IMR-90 (cell line): ENCODE results near the gene RTCB. TPM values are rescaled to one million over a fixed set of nuclear protein-coding genes. Genes with fewer than 3 reads are reported as not detected.

ENCODE experiments used
- ATAC-seq: fragments of 200-7000 bp; cut with Tn5 transposase; 2 replicates; pipeline ENCODE4 v1.9.1; 2020; ENCODE audit warnings: low read depth, mild to moderate bottlenecking, moderate library complexity
- BruUV-seq: library from RNA; stranded (reverse); fragments of 400-500 nt; replicated peaks from 2 replicates; lab custom pipeline; 2021; lab: Mats Ljungman, UMichigan
- CTCF ChIA-PET: fragments of 300-600 bp; formaldehyde crosslinking; extraction: SDS; loops from one replicate; lab custom pipeline; 2021; ENCODE audit warnings: antibody characterized with exemption; lab: Yijun Ruan, JAX
- POLR2A ChIA-PET: fragments of 300-600 bp; sonication (Branson Sonifier 250); formaldehyde crosslinking; loops from one replicate; lab custom pipeline; 2022; ENCODE audit warnings: antibody characterized with exemption; ENCODE audit not compliant: unreplicated experiment; lab: Charles Lee
- DNase-seq: peaks from one replicate; pipeline ENCODE4 v3.0.0; 2013
- H2AFZ ChIP-seq: replicated peaks from 2 replicates; pipeline ENCODE3; 2013; ENCODE audit warnings: low read length, mild to moderate bottlenecking; ENCODE audit not compliant: poor library complexity
- H2AK5ac ChIP-seq: 2 replicates; pipeline ENCODE4 v1.6.1; 2013; ENCODE audit warnings: low read depth, low read length, inconsistent platforms
- H2AK9ac ChIP-seq: replicated peaks from 2 replicates; pipeline ENCODE3; 2013; ENCODE audit warnings: mild to moderate bottlenecking, low read depth, low read length, moderate library complexity; ENCODE audit not compliant: poor library complexity
- H2BK120ac ChIP-seq: 2 replicates; pipeline ENCODE4 v1.6.1; 2013; ENCODE audit warnings: low read depth, low read length, inconsistent platforms
- H2BK15ac ChIP-seq: 3 replicates; pipeline ENCODE4 v1.6.1; 2013; ENCODE audit warnings: low read depth, low read length, inconsistent platforms
- H2BK20ac ChIP-seq: 2 replicates; pipeline ENCODE4 v1.6.1; 2013; ENCODE audit warnings: low read depth, mild to moderate bottlenecking, inconsistent platforms, low read length, moderate library complexity
- H2BK5ac ChIP-seq: 2 replicates; pipeline ENCODE4 v1.6.1; 2013; ENCODE audit warnings: mild to moderate bottlenecking, low read depth, low read length, inconsistent platforms; ENCODE audit not compliant: poor library complexity, severe bottlenecking
- H3K14ac ChIP-seq: replicated peaks from 2 replicates; pipeline ENCODE4 v1.6.1; 2013; ENCODE audit warnings: low read depth, low read length, inconsistent platforms
- H3K18ac ChIP-seq: 2 replicates; pipeline ENCODE4 v1.6.1; 2013; ENCODE audit warnings: low read depth, low read length, control low read depth
- H3K23ac ChIP-seq: 2 replicates; pipeline ENCODE4 v1.6.1; 2013; ENCODE audit warnings: low read depth, low read length, inconsistent platforms
- H3K27ac ChIP-seq: 2 replicates; pipeline ENCODE4 v1.5.1; 2013; ENCODE audit warnings: mild to moderate bottlenecking, control low read depth, low read length; ENCODE audit not compliant: insufficient read depth
- H3K27me3 ChIP-seq: 2 replicates; pipeline ENCODE4 v1.6.1; 2013; ENCODE audit warnings: low read length; ENCODE audit not compliant: control insufficient read depth, insufficient read depth
- H3K36me3 ChIP-seq: 2 replicates; pipeline ENCODE4 v1.6.1; 2013; ENCODE audit warnings: low read length, mixed read lengths; ENCODE audit not compliant: control insufficient read depth, insufficient read depth
- H3K4ac ChIP-seq: 2 replicates; pipeline ENCODE4 v1.6.1; 2013; ENCODE audit warnings: low read depth, low read length, inconsistent platforms
- H3K4me1 ChIP-seq: 2 replicates; pipeline ENCODE4 v1.6.1; 2013; ENCODE audit warnings: low read length, mixed read lengths; ENCODE audit not compliant: control insufficient read depth, insufficient read depth
- H3K4me2 ChIP-seq: 2 replicates; pipeline ENCODE4 v1.6.1; 2013; ENCODE audit warnings: low read depth, mild to moderate bottlenecking, control low read depth, low read length, moderate library complexity
- H3K4me3 ChIP-seq: 2 replicates; pipeline ENCODE4 v1.5.1; 2013; ENCODE audit warnings: low read depth, mild to moderate bottlenecking, control low read depth, low read length, moderate library complexity; ENCODE audit not compliant: insufficient read depth
- H3K56ac ChIP-seq: 2 replicates; pipeline ENCODE4 v1.6.1; 2013; ENCODE audit warnings: low read length, inconsistent platforms; ENCODE audit not compliant: insufficient read depth; ENCODE audit errors: extremely low read depth
- H3K79me1 ChIP-seq, 2 experiments: 2 replicates each; pipeline ENCODE4 v1.6.1; 2013; ENCODE audit warnings: low read length in 2 of 2, inconsistent platforms in 1 of 2, low read depth in 1 of 2
- H3K9ac ChIP-seq: 2 replicates; pipeline ENCODE4 v1.6.1; 2013; ENCODE audit warnings: low read depth, low read length, control low read depth
- H3K9me1 ChIP-seq: 2 replicates; pipeline ENCODE4 v1.6.1; 2013; ENCODE audit warnings: low read length, inconsistent platforms; ENCODE audit not compliant: insufficient read depth
- H3K9me3 ChIP-seq: 2 replicates; pipeline ENCODE4 v1.6.1; 2013; ENCODE audit warnings: low read length; ENCODE audit not compliant: control insufficient read depth, insufficient read depth
- H4K20me1 ChIP-seq: 2 replicates; pipeline ENCODE4 v1.6.1; 2013; ENCODE audit warnings: low read length, inconsistent platforms; ENCODE audit not compliant: insufficient read depth
- H4K5ac ChIP-seq: 2 replicates; pipeline ENCODE4 v1.6.1; 2013; ENCODE audit warnings: mild to moderate bottlenecking, low read depth, low read length, control low read depth
- H4K8ac ChIP-seq, 2 experiments: 2 replicates each; pipeline ENCODE4 v1.6.1; 2013; ENCODE audit warnings: low read depth in 2 of 2, low read length in 2 of 2, control low read depth in 1 of 2, inconsistent platforms in 1 of 2
- H4K91ac ChIP-seq: 2 replicates; pipeline ENCODE4 v1.6.1; 2013; ENCODE audit warnings: low read depth, low read length, inconsistent platforms; ENCODE audit not compliant: insufficient read depth
- RAD21 ChIP-seq: IDR thresholded peaks from 2 replicates; pipeline ENCODE4 v1.6.1; 2012; ENCODE audit warnings: low read length, improper control_type of control experiment
- SMC3 ChIP-seq: fragments of 150-350 bp; IDR thresholded peaks from 2 replicates; pipeline ENCODE4 v1.6.1; 2016; ENCODE audit warnings: low read depth, mild to moderate bottlenecking, antibody characterized with exemption, low read length, moderate library complexity
- WGBS, 2 experiments: methylation state at CpG; one replicate each; pipeline versions ENCODE4 v1.1.5 to v1.1.7; 2013; ENCODE audit warnings: missing lambda C conversion rate in 2 of 2; ENCODE audit not compliant: insufficient read length in 1 of 2; ENCODE audit errors: extremely low coverage in 2 of 2; 5-methylcytosine and 5-hydroxymethylcytosine counted together
- dilution Hi-C: fragments of 300-500 bp; cut with HindIII; formaldehyde crosslinking; loops from one replicate; pipeline ENCODE4 v1.14.3; 2018; ENCODE audit warnings: low sequenced_read_pairs; ENCODE audit not compliant: unreplicated experiment
- in situ Hi-C: fragments of 300-500 bp; cut with MboI; formaldehyde crosslinking; loops from 3 replicates; pipeline ENCODE4 v1.14.3; 2019; ENCODE audit warnings: low sequenced_read_pairs, inconsistent platforms, mixed read lengths
- intact Hi-C: fragments of 100-400 bp; cut with micrococcal nuclease; formaldehyde crosslinking; loops from 2 replicates; pipeline ENCODE4 v1.10.0; 2022
- polyA plus RNA-seq, 3 experiments: library from polyadenylated mRNA; depleted of rRNA; stranded (reverse); fragments of >200 nt; gene quantifications; 2 replicates each; pipeline ENCODE4 v1.2.3, GENCODE V29; 2012; ENCODE audit warnings: low replicate concordance in 1 of 3
- total RNA-seq: library from RNA; depleted of rRNA; stranded (reverse); fragments of >200 nt; gene quantifications from 2 replicates; pipeline ENCODE4 v1.2.3, GENCODE V29; 2012
- TF ChIP-seq, protein P1 (sequence below): fragments of 150-350 bp; IDR thresholded peaks from 2 replicates; pipeline ENCODE4 v1.6.1; 2017; ENCODE audit warnings: mild to moderate bottlenecking, antibody characterized with exemption, low read length, low read depth
- TF ChIP-seq, protein P2 (sequence below): conservative IDR thresholded peaks from 2 replicates; pipeline ENCODE4 v1.5.1; 2012; ENCODE audit warnings: mild to moderate bottlenecking, low read depth, low read length, improper control_type of control experiment
- TF ChIP-seq, protein P3 (sequence below): fragments of 150-350 bp; IDR thresholded peaks from 2 replicates; pipeline ENCODE4 v1.6.1; 2016; ENCODE audit warnings: low read depth, mild to moderate bottlenecking, low read length, moderate library complexity, borderline replicate concordance

The RTCB gene
- total and polyA plus RNA-seq, 2 of the 4 experiments (the other 2 are of a cell fraction), result 115 to 213 TPM

DNA sequence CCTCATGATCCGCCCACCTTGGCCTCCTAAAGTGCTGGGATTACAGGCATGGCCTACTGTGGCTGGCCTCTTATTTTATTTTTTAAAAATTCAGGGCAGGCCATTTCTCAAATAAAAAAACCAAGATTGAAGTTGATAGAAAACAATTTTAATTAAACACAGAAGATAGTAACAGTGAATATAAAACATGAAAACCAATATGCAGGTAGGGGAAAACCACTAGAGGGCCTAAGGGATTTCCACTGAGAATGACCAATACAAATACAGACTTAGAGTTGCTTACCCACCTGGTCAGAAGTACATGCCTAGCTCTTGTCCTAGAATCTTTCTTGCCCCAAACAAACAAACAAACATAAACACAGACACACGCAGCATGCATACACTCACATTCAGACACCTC lies 1.7 kb upstream of the RTCB start:
- Histone ChIP-seq H3K4me2 (no peak overlapping the region), H3K23ac (no peak overlapping the region), H2BK15ac (no peak overlapping the region), H2BK20ac (no peak overlapping the region), H3K4ac (no peak overlapping the region), H2BK120ac (no peak overlapping the region), H4K20me1 (peaks cover 10% of the 10 kb centered on the region; the same call in 1 of the 2 replicates), H2AK5ac (no peak overlapping the region), H3K4me1 (peaks cover 2% of the 10 kb centered on the region; the same call in 1 of the 2 replicates), H4K91ac (no peak overlapping the region), H3K9me3 (no peaks in the 10 kb centered on the region), H3K79me1 (peaks cover 10 to 22% of the 10 kb centered on the region in 2 experiments), H3K27ac (no peak overlapping the region), H4K8ac (no peak overlapping the region), H3K9me1 (0 out of 2 replicates have a peak, but pooled peaks cover 3% of the 10 kb centered on the region), H3K18ac (no peak overlapping the region), H3K4me3 (no peak overlapping the region), H3K56ac (no peak overlapping the region), H2AFZ (no peak overlapping the region), H3K9ac (no peak overlapping the region), H3K14ac (no peak overlapping the region), H2BK5ac (no peak overlapping the region), H3K27me3 (peaks cover 6% of the 10 kb centered on the region), H3K36me3 (peaks cover under 1% of the 10 kb centered on the region; the same call in 1 of the 2 replicates), H2AK9ac (no peak overlapping the region), H4K5ac (no peak overlapping the region)
- peak; percentile 43 for TF ChIP-seq RAD21
- TF ChIP-seq, protein P1, sequence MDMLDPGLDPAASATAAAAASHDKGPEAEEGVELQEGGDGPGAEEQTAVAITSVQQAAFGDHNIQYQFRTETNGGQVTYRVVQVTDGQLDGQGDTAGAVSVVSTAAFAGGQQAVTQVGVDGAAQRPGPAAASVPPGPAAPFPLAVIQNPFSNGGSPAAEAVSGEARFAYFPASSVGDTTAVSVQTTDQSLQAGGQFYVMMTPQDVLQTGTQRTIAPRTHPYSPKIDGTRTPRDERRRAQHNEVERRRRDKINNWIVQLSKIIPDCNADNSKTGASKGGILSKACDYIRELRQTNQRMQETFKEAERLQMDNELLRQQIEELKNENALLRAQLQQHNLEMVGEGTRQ, result no peak
- TF ChIP-seq, protein P2, sequence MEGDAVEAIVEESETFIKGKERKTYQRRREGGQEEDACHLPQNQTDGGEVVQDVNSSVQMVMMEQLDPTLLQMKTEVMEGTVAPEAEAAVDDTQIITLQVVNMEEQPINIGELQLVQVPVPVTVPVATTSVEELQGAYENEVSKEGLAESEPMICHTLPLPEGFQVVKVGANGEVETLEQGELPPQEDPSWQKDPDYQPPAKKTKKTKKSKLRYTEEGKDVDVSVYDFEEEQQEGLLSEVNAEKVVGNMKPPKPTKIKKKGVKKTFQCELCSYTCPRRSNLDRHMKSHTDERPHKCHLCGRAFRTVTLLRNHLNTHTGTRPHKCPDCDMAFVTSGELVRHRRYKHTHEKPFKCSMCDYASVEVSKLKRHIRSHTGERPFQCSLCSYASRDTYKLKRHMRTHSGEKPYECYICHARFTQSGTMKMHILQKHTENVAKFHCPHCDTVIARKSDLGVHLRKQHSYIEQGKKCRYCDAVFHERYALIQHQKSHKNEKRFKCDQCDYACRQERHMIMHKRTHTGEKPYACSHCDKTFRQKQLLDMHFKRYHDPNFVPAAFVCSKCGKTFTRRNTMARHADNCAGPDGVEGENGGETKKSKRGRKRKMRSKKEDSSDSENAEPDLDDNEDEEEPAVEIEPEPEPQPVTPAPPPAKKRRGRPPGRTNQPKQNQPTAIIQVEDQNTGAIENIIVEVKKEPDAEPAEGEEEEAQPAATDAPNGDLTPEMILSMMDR, result peak; percentile 57
- TF ChIP-seq, protein P3, sequence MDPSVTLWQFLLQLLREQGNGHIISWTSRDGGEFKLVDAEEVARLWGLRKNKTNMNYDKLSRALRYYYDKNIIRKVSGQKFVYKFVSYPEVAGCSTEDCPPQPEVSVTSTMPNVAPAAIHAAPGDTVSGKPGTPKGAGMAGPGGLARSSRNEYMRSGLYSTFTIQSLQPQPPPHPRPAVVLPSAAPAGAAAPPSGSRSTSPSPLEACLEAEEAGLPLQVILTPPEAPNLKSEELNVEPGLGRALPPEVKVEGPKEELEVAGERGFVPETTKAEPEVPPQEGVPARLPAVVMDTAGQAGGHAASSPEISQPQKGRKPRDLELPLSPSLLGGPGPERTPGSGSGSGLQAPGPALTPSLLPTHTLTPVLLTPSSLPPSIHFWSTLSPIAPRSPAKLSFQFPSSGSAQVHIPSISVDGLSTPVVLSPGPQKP, result no peak
- peak; percentile 53 for TF ChIP-seq SMC3
- intact Hi-C loops (loop anchor here (2.0 to 10.0 kb wide), 3 partner anchors 391 to 587 kb away; partner anchors contain the start of gene TIMP3), in situ Hi-C loops (loop anchor here (5.0 kb wide), 1 partner anchor 59 kb away; the partner anchor contains the start of gene FBXO7), dilution Hi-C loops (no loop called here)
- WGBS, 2 experiments, result 100% methylated on average over 1 of the region's 2 CpGs; no CpG with 5 or more reads in 1 of the 2 experiments
- CTCF ChIA-PET, result no interaction called here
- POLR2A ChIA-PET, result no interaction called here
- DNase-seq (peak; percentile 42), ATAC-seq (no peak)
- no TSS peak for BruUV-seq
